ENCODE measurements around the gene NELL1. TPM values are rescaled to one million over a fixed set of nuclear protein-coding genes. Genes with fewer than 3 reads are reported as not detected.

NELL1 gene
- total and polyA plus RNA-seq, 12 donors, result 0.11 to 0.39 (median 0.24) TPM; not detected in 9

DNA sequence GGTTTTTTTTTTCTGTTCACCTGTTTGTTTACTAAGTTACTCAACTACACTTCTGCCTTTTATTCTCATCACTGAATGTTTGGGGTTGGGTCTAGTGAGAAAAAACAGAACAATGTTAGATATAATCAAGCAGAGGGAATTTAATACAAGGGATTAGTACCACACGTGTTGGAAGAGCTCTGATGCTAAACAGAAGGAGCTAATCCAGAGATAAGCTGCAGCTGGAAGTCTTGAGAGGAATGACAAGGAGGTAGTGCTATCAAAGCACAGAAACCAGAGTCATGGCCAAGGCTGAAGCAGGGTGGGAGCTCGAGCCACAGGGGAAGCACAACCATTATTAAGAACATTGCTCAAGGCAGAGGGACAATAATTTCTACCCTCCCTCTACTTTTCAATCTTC, 919.4 kb downstream of the NELL1 start:
- no peak for DNase-seq
- H3K27me3 ChIP-seq, result no peaks in the 10 kb centered on the region
- TF ChIP-seq, protein P1, sequence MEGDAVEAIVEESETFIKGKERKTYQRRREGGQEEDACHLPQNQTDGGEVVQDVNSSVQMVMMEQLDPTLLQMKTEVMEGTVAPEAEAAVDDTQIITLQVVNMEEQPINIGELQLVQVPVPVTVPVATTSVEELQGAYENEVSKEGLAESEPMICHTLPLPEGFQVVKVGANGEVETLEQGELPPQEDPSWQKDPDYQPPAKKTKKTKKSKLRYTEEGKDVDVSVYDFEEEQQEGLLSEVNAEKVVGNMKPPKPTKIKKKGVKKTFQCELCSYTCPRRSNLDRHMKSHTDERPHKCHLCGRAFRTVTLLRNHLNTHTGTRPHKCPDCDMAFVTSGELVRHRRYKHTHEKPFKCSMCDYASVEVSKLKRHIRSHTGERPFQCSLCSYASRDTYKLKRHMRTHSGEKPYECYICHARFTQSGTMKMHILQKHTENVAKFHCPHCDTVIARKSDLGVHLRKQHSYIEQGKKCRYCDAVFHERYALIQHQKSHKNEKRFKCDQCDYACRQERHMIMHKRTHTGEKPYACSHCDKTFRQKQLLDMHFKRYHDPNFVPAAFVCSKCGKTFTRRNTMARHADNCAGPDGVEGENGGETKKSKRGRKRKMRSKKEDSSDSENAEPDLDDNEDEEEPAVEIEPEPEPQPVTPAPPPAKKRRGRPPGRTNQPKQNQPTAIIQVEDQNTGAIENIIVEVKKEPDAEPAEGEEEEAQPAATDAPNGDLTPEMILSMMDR (IDR thresholded peaks at IDR 0.05), result no peak
- no peak for TF ChIP-seq POLR2A (IDR thresholded peaks at IDR 0.05)
- 16 to 39% (median 30%) methylated on average over 2 of the region's 2 CpGs for WGBS, 4 donors
- H3K36me3 ChIP-seq (replicated peaks in 1 of 2), result no peaks in the 10 kb centered on the region
- no peak overlapping the region for H3K27ac ChIP-seq
- intact Hi-C loops (cut with DNase I), result no loop called here
- no peaks in the 10 kb centered on the region for H3K4me1 ChIP-seq (replicated peaks in 1 of 2)
- no peak overlapping the region for H3K4me3 ChIP-seq
- no peaks in the 10 kb centered on the region for H3K9me3 ChIP-seq (replicated peaks in 1 of 3)

DNA sequence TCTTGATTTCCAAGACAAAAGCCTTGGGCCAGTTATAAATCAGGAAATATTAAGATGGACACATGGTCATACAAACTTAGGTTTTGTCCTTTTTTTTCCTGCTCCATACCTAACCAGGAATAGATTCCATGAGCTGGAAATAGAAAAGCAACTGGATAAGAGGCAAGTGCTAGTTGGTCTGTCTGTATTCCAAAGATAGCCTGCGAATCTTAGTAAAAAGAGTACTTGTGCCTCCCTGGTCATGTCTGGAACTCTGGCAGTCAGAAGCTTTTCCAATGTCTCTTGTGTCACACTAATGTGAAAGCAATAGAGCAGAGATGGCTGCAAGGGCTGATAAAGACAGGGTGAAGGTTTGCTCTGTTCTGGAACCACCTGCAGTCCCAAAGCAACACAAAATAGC, 933.3 kb downstream of the NELL1 start:
- no peak overlapping the region for H3K4me3 ChIP-seq
- TF ChIP-seq POLR2A (IDR thresholded peaks at IDR 0.05), result no peak
- no peaks in the 10 kb centered on the region for H3K27me3 ChIP-seq
- H3K36me3 ChIP-seq (replicated peaks in 1 of 2), result no peaks in the 10 kb centered on the region
- DNase-seq, result no peak
- 72 to 82% (median 80%) methylated on average over 1 of the region's 1 CpG for WGBS, 4 donors
- H3K27ac ChIP-seq, result no peak overlapping the region
- H3K9me3 ChIP-seq (replicated peaks in 1 of 3), result no peaks in the 10 kb centered on the region
- intact Hi-C loops (cut with DNase I), result no loop called here
- H3K4me1 ChIP-seq (replicated peaks in 1 of 2), result no peaks in the 10 kb centered on the region

DNA sequence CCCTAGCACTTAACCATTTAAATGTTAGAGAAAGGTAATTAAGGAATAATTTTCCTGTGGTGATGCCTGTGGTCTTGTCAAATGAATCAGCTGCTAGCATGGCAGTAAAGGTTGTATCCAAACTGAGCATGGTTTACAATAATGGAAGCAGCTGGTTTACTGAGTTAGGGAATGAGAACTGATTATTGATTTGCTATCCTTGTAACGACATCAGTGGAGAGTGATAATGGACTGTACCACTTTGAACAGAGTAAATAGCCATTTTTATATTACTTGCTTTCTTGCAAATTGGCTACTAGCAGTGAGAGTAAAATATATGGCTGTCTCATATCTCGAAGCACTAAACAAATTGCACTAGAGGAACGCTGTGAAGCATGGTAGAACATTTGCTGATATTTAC, 934.5 kb downstream of the NELL1 start:
- intact Hi-C loops (cut with DNase I), result no loop called here
- H3K36me3 ChIP-seq (replicated peaks in 1 of 2), result no peaks in the 10 kb centered on the region
- H3K9me3 ChIP-seq (replicated peaks in 1 of 3), result no peaks in the 10 kb centered on the region
- no peak overlapping the region for H3K4me3 ChIP-seq
- 55 to 69% (median 63%) methylated on average over 3 of the region's 3 CpGs for WGBS, 4 donors
- DNase-seq, result no peak
- H3K27me3 ChIP-seq, result no peaks in the 10 kb centered on the region
- no peak overlapping the region for H3K27ac ChIP-seq
- H3K4me1 ChIP-seq (replicated peaks in 1 of 2), result no peaks in the 10 kb centered on the region
- no peak for TF ChIP-seq POLR2A (IDR thresholded peaks at IDR 0.05)
- TF ChIP-seq, protein P1 (IDR thresholded peaks at IDR 0.05), result no peak

DNA sequence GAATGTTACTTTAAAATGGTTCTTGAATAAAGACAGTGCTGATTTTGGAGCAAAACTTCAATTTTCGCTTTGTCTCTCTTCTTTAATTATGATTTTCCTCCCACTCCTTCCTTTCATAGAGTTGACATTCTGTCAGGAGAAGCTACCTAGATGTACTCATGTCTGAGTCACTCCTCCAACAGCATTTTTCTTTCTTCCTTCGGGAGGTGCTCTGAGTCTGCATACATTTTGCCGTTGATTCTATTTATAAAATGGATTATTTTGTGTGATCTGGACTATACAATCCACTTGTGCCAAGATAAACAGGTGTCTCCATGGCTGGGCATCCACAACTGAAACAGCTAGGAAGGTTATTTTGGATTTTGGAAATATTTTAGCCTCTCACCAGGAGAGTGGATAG, 935.2 kb downstream of the NELL1 start:
- Histone ChIP-seq H3K27me3 (no peaks in the 10 kb centered on the region), H3K4me1 (replicated peaks in 1 of 2) (no peaks in the 10 kb centered on the region), H3K27ac (no peak overlapping the region), H3K4me3 (no peak overlapping the region), H3K36me3 (replicated peaks in 1 of 2) (no peaks in the 10 kb centered on the region), H3K9me3 (replicated peaks in 1 of 3) (no peaks in the 10 kb centered on the region)
- 64 to 73% (median 71%) methylated on average over 3 of the region's 3 CpGs for WGBS, 4 donors
- TF ChIP-seq, protein P1 (IDR thresholded peaks at IDR 0.05), result no peak
- no peak for TF ChIP-seq POLR2A (IDR thresholded peaks at IDR 0.05)
- DNase-seq, result no peak
- intact Hi-C loops (cut with DNase I), result no loop called here

DNA sequence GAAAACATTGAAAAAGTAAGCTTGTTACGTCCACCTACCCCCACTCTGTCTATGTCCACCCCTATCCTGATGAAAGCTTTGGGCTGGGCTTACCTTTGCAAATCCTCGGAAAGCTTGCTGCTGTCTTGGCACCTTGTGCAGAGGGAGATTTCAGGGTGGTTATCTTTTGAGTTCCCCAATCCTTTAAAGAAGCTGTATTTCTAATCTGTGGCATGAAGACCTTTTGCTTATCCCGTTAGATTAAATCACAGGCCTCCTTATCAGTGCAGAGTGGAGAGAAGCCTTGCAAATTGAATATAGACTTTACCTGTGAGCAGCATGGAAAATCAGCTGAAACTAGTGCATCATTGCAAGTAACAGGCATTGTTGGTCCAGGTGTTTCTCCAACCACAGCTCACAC, 942.9 kb downstream of the NELL1 start:
- no peaks in the 10 kb centered on the region for H3K9me3 ChIP-seq (replicated peaks in 1 of 3)
- no peaks in the 10 kb centered on the region for H3K27me3 ChIP-seq
- no peak overlapping the region for H3K27ac ChIP-seq
- TF ChIP-seq, protein P1 (IDR thresholded peaks at IDR 0.05), result no peak
- no peak for TF ChIP-seq POLR2A (IDR thresholded peaks at IDR 0.05)
- intact Hi-C loops (cut with DNase I), result no loop called here
- no peaks in the 10 kb centered on the region for H3K4me1 ChIP-seq (replicated peaks in 1 of 2)
- no peaks in the 10 kb centered on the region for H3K36me3 ChIP-seq (replicated peaks in 1 of 2)
- WGBS, 4 donors, result 40 to 50% (median 46%) methylated on average over 3 of the region's 3 CpGs
- H3K4me3 ChIP-seq, result no peak overlapping the region
- DNase-seq, result no peak

Data from adrenal gland (tissue), 12 donors.